Body of pancreas (tissue), 4 donors: ENCODE data around the gene LDLRAD4.

Experiments used
- CTCF ChIP-seq, 7 experiments: fragments of 450-650 bp in 4 of 7; fragments of 200-600 bp in 3 of 7; sonication (generic) in 3 of 7; IDR thresholded peaks; one replicate each; pipeline ENCODE4 v1.5.1; 2016 to 2019; ENCODE audit warnings: antibody characterized with exemption in 7 of 7
- POLR2A ChIP-seq, 3 donors: fragments of 450-650 bp; IDR thresholded peaks; one replicate each; pipeline ENCODE4 v1.6.1; 2016; ENCODE audit warnings: antibody characterized with exemption in 3 of 3, mild to moderate bottlenecking in 2 of 3

DNA sequence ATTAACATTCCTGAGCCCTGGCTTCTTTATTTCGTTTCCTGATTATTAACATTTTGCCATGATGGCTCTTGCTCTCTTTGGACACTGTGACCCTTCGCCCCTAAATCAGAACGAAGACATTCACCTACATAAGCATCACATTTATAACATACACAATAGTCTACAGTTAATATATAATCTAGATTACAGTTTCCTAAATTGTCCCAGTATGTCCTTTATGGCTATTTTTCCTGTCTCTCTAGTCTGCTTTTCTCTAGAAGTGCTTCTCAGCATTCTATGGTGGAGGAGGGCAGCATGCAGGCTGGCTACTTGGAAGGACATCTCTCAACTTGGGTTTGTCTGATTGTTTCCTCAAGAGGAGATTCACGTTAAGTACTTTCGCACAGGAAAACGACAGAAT is 457.9 kb downstream of the LDLRAD4 start:
- TF ChIP-seq CTCF (IDR thresholded peaks at IDR 0.05) = no peak
- TF ChIP-seq POLR2A (IDR thresholded peaks at IDR 0.05) = no peak
